Stomach (tissue), 19 donors: ENCODE data around the gene EDRF1. TPM values are rescaled to one million over a fixed set of nuclear protein-coding genes. Genes with fewer than 3 reads are reported as not detected.

Experiments used
- DNase-seq, 2 donors: peaks; one replicate each; pipeline versions ENCODE4 v3.0.0 to v3.0.0-alpha.2; 2013 to 2019
- H3K27ac ChIP-seq, 5 donors: fragments of 200-600 bp in 4 of 5; sonication (generic) in 4 of 5; one replicate each; pipeline ENCODE4 v1.5.1; 2013 to 2019; ENCODE audit warnings: mild to moderate bottlenecking in 1 of 5, moderate library complexity in 1 of 5
- H3K27me3 ChIP-seq, 3 donors: fragments of 200-600 bp; sonication (generic); one replicate each; pipeline ENCODE4 v1.5.1; 2017 to 2019; ENCODE audit warnings: mixed run types in 1 of 3
- H3K36me3 ChIP-seq, 4 donors: fragments of 200-600 bp; sonication (generic); 1 replicate in 3 of 4; 2 replicates in 1 of 4; pipeline ENCODE4 v1.5.1; 2016 to 2019
- H3K4me1 ChIP-seq, 4 donors: fragments of 200-600 bp; sonication (generic); one replicate each; pipeline ENCODE4 v1.5.1; 2016 to 2019
- H3K4me3 ChIP-seq, 4 donors: fragments of 200-600 bp; sonication (generic) in 3 of 4; one replicate each; pipeline ENCODE4 v1.5.1; 2016 to 2019; ENCODE audit warnings: mild to moderate bottlenecking in 1 of 4
- H3K9me3 ChIP-seq, 4 donors: fragments of 200-600 bp; sonication (generic); one replicate each; pipeline ENCODE4 v1.5.1; 2016 to 2019
- EP300 ChIP-seq: sonication (generic); formaldehyde crosslinking; IDR thresholded peaks from one replicate; pipeline ENCODE4 v1.6.1; 2017; ENCODE audit warnings: antibody characterized with exemption
- POLR2A ChIP-seq, 4 donors: fragments of 450-650 bp; IDR thresholded peaks; one replicate each; pipeline ENCODE4 v1.6.1; 2016; ENCODE audit warnings: antibody characterized with exemption in 4 of 4, control low read depth in 2 of 4, mild to moderate bottlenecking in 1 of 4, moderate library complexity in 1 of 4
- POLR2AphosphoS5 ChIP-seq, 3 donors: sonication (generic); formaldehyde crosslinking; IDR thresholded peaks; one replicate each; pipeline ENCODE4 v1.6.1; 2016; ENCODE audit warnings: antibody characterized with exemption in 3 of 3
- WGBS, 5 donors: extraction: QIAGEN DNeasy Blood & Tissue Kit in 3 of 5; methylation state at CpG; one replicate each; pipeline versions ENCODE4 v1.1.5 to v1.1.7; 2013 to 2018; 5-methylcytosine and 5-hydroxymethylcytosine counted together
- intact Hi-C: fragments of 100-400 bp; cut with DNase I; formaldehyde crosslinking; loops from one replicate; pipeline ENCODE4 v1.15.1; 2023; ENCODE audit warnings: low total_unique reads
- long read RNA-seq, 10 donors: transcript quantifications; one replicate each; lab custom pipeline, GENCODE V29; 2026
- polyA plus RNA-seq, 3 donors: library from polyadenylated mRNA; stranded (reverse); fragments of 200-250 nt; gene quantifications; one replicate each; pipeline ENCODE4 v1.2.3, GENCODE V29; 2013
- total RNA-seq, 5 donors: library from RNA; depleted of rRNA; stranded (reverse); fragments of >200 nt; gene quantifications; one replicate each; pipeline versions ENCODE4 v1.1.0 to v1.2.3, GENCODE V29; 2014 to 2016
- TF ChIP-seq, protein P1 (sequence below), 7 experiments: fragments of 450-650 bp in 4 of 7; fragments of 200-600 bp in 3 of 7; sonication (generic) in 3 of 7; IDR thresholded peaks; one replicate each; pipeline ENCODE4 v1.5.1; 2016 to 2019; ENCODE audit warnings: antibody characterized with exemption in 7 of 7, control low read depth in 2 of 7, mild to moderate bottlenecking in 1 of 7
- donor health status: healthy with polysubstance abuse.
- donor health status: Bipolar disorder and iron deficiency.
- donor health status: healthy.

Gene EDRF1, protein sequence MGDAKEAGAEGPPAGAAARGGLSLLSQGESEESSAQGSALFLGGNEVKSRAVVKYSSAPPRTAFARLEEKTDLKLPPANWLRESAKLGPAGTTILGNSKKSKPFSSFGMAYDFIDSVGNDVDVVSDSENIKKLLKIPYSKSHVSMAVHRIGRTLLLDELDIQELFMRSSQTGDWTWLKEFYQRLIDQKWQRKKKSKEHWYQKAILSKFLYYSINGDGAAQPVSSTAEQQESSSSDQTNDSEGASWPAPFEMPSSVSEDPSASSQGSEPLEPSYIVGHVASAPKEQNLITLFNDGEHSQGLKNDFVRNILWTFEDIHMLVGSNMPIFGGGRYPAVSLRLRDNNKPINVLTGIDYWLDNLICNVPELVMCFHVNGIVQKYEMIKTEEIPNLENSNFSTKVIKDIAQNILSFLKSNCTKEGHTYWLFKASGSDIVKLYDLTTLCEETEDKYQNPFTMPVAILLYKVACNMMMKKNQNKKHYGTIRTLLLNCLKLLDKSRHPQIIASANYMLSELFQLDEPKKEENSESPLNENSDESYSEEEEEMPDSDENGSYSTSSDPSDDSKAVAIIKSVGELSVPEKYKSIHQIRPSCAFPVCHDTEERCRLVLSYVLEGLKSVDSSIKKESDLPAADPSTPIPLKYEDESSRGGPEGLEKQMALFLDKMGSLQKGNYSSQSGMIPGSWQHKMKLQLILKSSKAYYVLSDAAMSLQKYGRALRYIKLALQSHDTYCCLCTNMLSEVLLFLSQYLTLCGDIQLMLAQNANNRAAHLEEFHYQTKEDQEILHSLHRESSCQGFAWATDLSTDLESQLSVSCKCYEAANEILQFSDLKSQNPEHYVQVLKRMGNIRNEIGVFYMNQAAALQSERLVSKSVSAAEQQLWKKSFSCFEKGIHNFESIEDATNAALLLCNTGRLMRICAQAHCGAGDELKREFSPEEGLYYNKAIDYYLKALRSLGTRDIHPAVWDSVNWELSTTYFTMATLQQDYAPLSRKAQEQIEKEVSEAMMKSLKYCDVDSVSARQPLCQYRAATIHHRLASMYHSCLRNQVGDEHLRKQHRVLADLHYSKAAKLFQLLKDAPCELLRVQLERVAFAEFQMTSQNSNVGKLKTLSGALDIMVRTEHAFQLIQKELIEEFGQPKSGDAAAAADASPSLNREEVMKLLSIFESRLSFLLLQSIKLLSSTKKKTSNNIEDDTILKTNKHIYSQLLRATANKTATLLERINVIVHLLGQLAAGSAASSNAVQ
- total RNA-seq: 10 to 100 TPM; 14.0 to 41.5 (median 17.4) TPM
- 10 to 100 TPM in 1 of 3 donors, 1 to 10 TPM in 2; 5.5 to 14.2 (median 5.8) TPM for polyA plus RNA-seq
- long read RNA-seq, donor 1: 0 reads
- long read RNA-seq, donor 2: 0 reads
- long read RNA-seq, donor 3, partial matches to known transcripts: 0 of 1 reads
- long read RNA-seq, donor 3, other reads (novel, unspliced or antisense): 0 of 1 reads
- long read RNA-seq, donor 4, full-length matches to known transcripts: 1 of 1 reads
- long read RNA-seq, donor 4, partial matches to known transcripts: 0 of 1 reads
- long read RNA-seq, donor 4, other reads (novel, unspliced or antisense): 0 of 1 reads
- long read RNA-seq, donor 5, full-length matches to known transcripts: 1 of 1 reads
- long read RNA-seq, donor 5, partial matches to known transcripts: 0 of 1 reads
- long read RNA-seq, donor 5, other reads (novel, unspliced or antisense): 0 of 1 reads
- long read RNA-seq, donor 6, partial matches to known transcripts: 0 of 3 reads
- long read RNA-seq, donor 6, other reads (novel, unspliced or antisense): 0 of 3 reads
- long read RNA-seq, donor 7: 0 reads
- long read RNA-seq, donor 8, full-length matches to known transcripts: 1 of 1 reads
- long read RNA-seq, donor 8, partial matches to known transcripts: 0 of 1 reads
- long read RNA-seq, donor 8, other reads (novel, unspliced or antisense): 0 of 1 reads
- long read RNA-seq, donor 9: 0 reads
- long read RNA-seq, donor 10: 0 reads

DNA sequence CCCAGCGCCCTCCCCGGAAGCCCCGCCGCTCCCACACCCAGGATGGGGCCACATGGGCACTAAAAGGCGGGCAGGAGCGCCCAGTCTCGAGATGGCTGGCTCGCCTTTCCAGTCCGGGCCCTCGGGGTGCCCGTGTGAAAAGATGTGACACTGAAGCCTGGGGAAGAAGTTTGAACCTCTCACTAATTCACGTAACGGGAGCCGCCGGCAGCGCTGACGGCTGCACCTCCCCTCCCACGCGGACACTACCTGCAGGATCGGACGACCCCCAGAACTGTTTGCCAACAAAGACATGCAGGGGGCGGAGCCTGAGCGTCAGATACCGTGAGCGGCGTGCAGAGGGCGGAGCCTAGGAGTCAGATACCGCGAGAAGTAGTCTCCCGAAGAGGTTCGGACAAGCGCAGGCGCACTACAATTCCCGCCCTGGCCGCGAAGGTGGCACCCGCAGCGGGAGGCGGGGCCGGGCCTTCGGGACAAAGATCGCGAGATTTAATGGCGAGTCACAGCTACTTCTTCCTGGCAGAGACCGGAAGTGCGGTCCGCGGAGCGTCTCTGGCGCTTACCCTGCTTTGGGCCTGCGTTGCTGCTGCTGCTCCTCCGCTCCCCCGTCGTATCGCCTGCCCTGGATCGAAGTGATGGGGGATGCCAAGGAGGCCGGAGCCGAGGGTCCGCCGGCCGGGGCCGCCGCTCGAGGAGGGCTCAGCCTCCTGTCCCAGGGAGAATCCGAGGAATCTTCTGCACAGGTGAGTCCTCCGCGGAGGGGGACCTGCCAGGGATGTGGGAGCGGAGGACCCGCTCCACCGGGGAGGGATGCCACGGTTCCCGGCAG, at the start of gene EDRF1:
EDRF1 (plus strand) TSS at position 537 of the 829 bp plus-strand sequence; CDS start at position 636, 99 bp downstream.
- H3K4me3 ChIP-seq: peak within 1 kb of the TSS; percentile 89 to 95 (median 94)
- peak; percentile 99 to 100 for DNase-seq
- TF ChIP-seq EP300 (no peak), POLR2A (IDR thresholded peaks at IDR 0.05) (peak in 1 of 4 donors; percentile 76), POLR2AphosphoS5 (IDR thresholded peaks at IDR 0.05) (peak; percentile 58 to 95 (median 85))
- TF ChIP-seq, protein P1, sequence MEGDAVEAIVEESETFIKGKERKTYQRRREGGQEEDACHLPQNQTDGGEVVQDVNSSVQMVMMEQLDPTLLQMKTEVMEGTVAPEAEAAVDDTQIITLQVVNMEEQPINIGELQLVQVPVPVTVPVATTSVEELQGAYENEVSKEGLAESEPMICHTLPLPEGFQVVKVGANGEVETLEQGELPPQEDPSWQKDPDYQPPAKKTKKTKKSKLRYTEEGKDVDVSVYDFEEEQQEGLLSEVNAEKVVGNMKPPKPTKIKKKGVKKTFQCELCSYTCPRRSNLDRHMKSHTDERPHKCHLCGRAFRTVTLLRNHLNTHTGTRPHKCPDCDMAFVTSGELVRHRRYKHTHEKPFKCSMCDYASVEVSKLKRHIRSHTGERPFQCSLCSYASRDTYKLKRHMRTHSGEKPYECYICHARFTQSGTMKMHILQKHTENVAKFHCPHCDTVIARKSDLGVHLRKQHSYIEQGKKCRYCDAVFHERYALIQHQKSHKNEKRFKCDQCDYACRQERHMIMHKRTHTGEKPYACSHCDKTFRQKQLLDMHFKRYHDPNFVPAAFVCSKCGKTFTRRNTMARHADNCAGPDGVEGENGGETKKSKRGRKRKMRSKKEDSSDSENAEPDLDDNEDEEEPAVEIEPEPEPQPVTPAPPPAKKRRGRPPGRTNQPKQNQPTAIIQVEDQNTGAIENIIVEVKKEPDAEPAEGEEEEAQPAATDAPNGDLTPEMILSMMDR (IDR thresholded peaks at IDR 0.05): peak in 1 of 7 experiments; percentile 10
- intact Hi-C loops: no loop called here
- H3K4me1 ChIP-seq: peaks cover 19 to 38% (median 23%) of the 10 kb centered on the region in 4 donors
- peak within 1 kb of the TSS; percentile 87 to 96 (median 89) for H3K27ac ChIP-seq
- H3K27me3 ChIP-seq: no peaks in the 10 kb centered on the region
- H3K9me3 ChIP-seq: peaks cover 0 to 4% (median 0%) of the 10 kb centered on the region in 4 donors
- 0 to 1% (median 1%) methylated on average over 35 to 72 of the region's 72 CpGs for WGBS, 5 donors
- peaks cover 3 to 34% (median 31%) of the 10 kb centered on the region in 4 donors for H3K36me3 ChIP-seq

GRCh38 chr10:125672884-125673283, 46.6 kb upstream of the EDRF1 start:
- TF ChIP-seq, protein P1 (IDR thresholded peaks at IDR 0.05): no peak
- TF ChIP-seq POLR2AphosphoS5 (IDR thresholded peaks at IDR 0.05): no peak
- TF ChIP-seq POLR2A (IDR thresholded peaks at IDR 0.05): no peak
- TF ChIP-seq EP300: no peak
- H3K4me3 ChIP-seq: no peak overlapping the region
- WGBS, 5 donors: 65 to 81% (median 75%) methylated on average over 1 of the region's 1 CpG
- peaks cover 0 to 44% (median 27%) of the 10 kb centered on the region in 4 donors for H3K9me3 ChIP-seq
- no peaks in the 10 kb centered on the region for H3K4me1 ChIP-seq
- intact Hi-C loops: no loop called here
- no peak overlapping the region for H3K27ac ChIP-seq
- H3K36me3 ChIP-seq: no peaks in the 10 kb centered on the region
- no peak for DNase-seq
- H3K27me3 ChIP-seq: no peaks in the 10 kb centered on the region

DNA sequence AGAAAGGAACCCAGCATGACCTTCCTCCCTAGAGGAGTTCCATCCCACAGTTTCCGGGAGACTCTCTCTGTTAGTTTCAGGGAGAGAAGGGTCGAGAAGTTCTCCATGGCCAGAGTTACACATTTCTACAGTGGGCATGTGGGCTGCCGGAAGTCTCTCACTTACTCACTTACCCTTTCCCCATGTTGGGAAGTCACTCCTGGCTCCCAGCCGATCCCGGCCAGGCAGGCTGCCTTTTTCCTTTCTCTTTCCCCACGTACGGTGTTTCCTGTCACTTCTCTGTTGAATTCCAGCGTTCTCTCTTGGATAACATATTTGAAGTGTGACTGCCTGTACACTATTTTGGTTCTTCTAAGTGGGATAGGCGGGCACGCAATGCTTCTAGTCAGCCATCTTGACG, 40.1 kb upstream of the EDRF1 start:
- H3K4me3 ChIP-seq: no peak overlapping the region
- WGBS, 5 donors: 67 to 76% (median 74%) methylated on average over 11 of the region's 11 CpGs
- TF ChIP-seq POLR2AphosphoS5 (IDR thresholded peaks at IDR 0.05): no peak
- TF ChIP-seq EP300: no peak
- TF ChIP-seq, protein P1 (IDR thresholded peaks at IDR 0.05): no peak
- TF ChIP-seq POLR2A (IDR thresholded peaks at IDR 0.05): no peak
- intact Hi-C loops: no loop called here
- no peaks in the 10 kb centered on the region for H3K36me3 ChIP-seq
- peaks cover 0 to 29% (median 20%) of the 10 kb centered on the region in 4 donors for H3K9me3 ChIP-seq
- no peak overlapping the region for H3K27ac ChIP-seq
- DNase-seq: no peak
- no peaks in the 10 kb centered on the region for H3K4me1 ChIP-seq
- H3K27me3 ChIP-seq: no peaks in the 10 kb centered on the region
